Left colon (tissue), 2 donors: ENCODE data around the gene ASRGL1. TPM values are rescaled to one million over a fixed set of nuclear protein-coding genes. Genes with fewer than 3 reads are reported as not detected.
"Not testable (repeated sequence)": the region's sequence is repeated elsewhere in the genome, so short reads cannot be mapped to it uniquely, and the experiment has no call there.

Experiments used
- ATAC-seq: fragments of 200-7000 bp; cut with Tn5 transposase; one replicate; pipeline ENCODE4 v1.9.1; 2020; ENCODE audit warnings: mild to moderate bottlenecking, moderate library complexity
- DNase-seq, 2 donors: peaks; one replicate each; pipeline ENCODE4 v3.0.0-alpha.2; 2020
- intact Hi-C, 2 donors: fragments of 100-400 bp; cut with DNase I in 1 of 2; cut with micrococcal nuclease in 1 of 2; formaldehyde crosslinking; loops; one replicate each; pipeline versions ENCODE4 v1.11.2 to v1.14.0; 2022; cut with DNase I, micrococcal nuclease
- long read RNA-seq: library from polyadenylated mRNA; unstranded; transcript quantifications from one replicate; pipeline ENCODE4 v2.0.0, GENCODE V29; 2021
- total RNA-seq, 2 donors: library from RNA; stranded (reverse); fragmentation: NEBNext Ultra II Directional; extraction: Animal tissue kit (Norgen Biotek cat#: 25700); gene quantifications; one replicate each; pipeline ENCODE4 v1.2.1, GENCODE V29; 2021
- donor health status: DM: no; HTN: no; CAD: no.
- donor health status: DM: yes; HTN: yes; CAD: no.

The ASRGL1 gene
- 10 to 100 TPM; 18.1 to 29.9 TPM for total RNA-seq
- long read RNA-seq, transcript ASRGL1-201 (7 exons, 2,182 nt) = major isoform, 24 of 52 reads
- long read RNA-seq, transcript ASRGL1-202 (7 exons, 2,270 nt) = minor isoform, 6 of 52 reads
- long read RNA-seq, partial matches to known transcripts = 2 of 52 reads
- long read RNA-seq, other reads (novel, unspliced or antisense) = 16 of 52 reads

- ATAC-seq = peak; percentile 94
- DNase-seq = peak; percentile 90 to 96
- intact Hi-C loops = no loop called here
Observed at GRCh38 chr11:62337303-62338181, at the start of gene ASRGL1. Gene ASRGL1 (plus strand): TSS chr11:62337448. CDS start chr11:62337978, 530 bp downstream.

GRCh38 chr11:62295504-62295903, 41.7 kb upstream of the ASRGL1 start:
- DNase-seq (peak in 1 of 2 donors; percentile 14), ATAC-seq (peak; percentile 44)
- intact Hi-C loops = no loop called here

GRCh38 chr11:62298975-62299374, 38.3 kb upstream of the ASRGL1 start, which contains the start of gene SCGB1D4:
Gene SCGB1D4 (minus strand): TSS chr11:62299075. CDS start chr11:62299010, 65 bp downstream.
- DNase-seq (no peak), ATAC-seq (no peak)
- intact Hi-C loops = no loop called here

GRCh38 chr11:62306227-62306626, 31.0 kb upstream of the ASRGL1 start:
- no peak for DNase-seq
- no peak for ATAC-seq
- intact Hi-C loops = no loop called here

GRCh38 chr11:62307950-62308349, 29.3 kb upstream of the ASRGL1 start:
- DNase-seq = no peak
- intact Hi-C loops = no loop called here

GRCh38 chr11:62309991-62310390, 27.3 kb upstream of the ASRGL1 start:
- intact Hi-C loops = loop anchor here in 1 of 2 donors (5.0 kb wide), 1 partner anchor 138 kb away; no protein-coding TSS in a partner anchor

More at GRCh38 chr11:62307950-62308349, 29.3 kb upstream of the ASRGL1 start:
- no peak for ATAC-seq

GRCh38 chr11:62315431-62315830, 21.8 kb upstream of the ASRGL1 start:
- intact Hi-C loops = no loop called here
- ATAC-seq (no peak), DNase-seq (no peak)

More at GRCh38 chr11:62309991-62310390, 27.3 kb upstream of the ASRGL1 start:
- ATAC-seq (no peak), DNase-seq (no peak)

- no peak for DNase-seq
- ATAC-seq = peak; percentile 86
- intact Hi-C loops = no loop called here
Observed at GRCh38 chr11:62322524-62322923, 14.7 kb upstream of the ASRGL1 start.

GRCh38 chr11:62324731-62325556, 12.3 kb upstream of the ASRGL1 start:
- ATAC-seq = peak; percentile 15
- intact Hi-C loops = no loop called here
- peak in 1 of 2 donors; percentile 23 for DNase-seq

GRCh38 chr11:62325781-62326180, 11.5 kb upstream of the ASRGL1 start:
- ATAC-seq = peak; percentile 38
- DNase-seq, intact Hi-C loops: not testable (repeated sequence)

GRCh38 chr11:62326719-62327118, 10.5 kb upstream of the ASRGL1 start:
- intact Hi-C loops, DNase-seq: not testable (repeated sequence)
- peak; percentile 34 for ATAC-seq

- ATAC-seq, intact Hi-C loops: not testable (repeated sequence)
Observed at GRCh38 chr11:62327541-62327940, 9.7 kb upstream of the ASRGL1 start.

GRCh38 chr11:62331264-62331663, 6.0 kb upstream of the ASRGL1 start:
- ATAC-seq, intact Hi-C loops, DNase-seq: not testable (repeated sequence)

More at GRCh38 chr11:62327541-62327940, 9.7 kb upstream of the ASRGL1 start:
- not testable (repeated sequence) for DNase-seq

- DNase-seq (no peak), ATAC-seq (no peak)
- intact Hi-C loops = no loop called here
Observed at GRCh38 chr11:62333768-62334167, 3.5 kb upstream of the ASRGL1 start.

GRCh38 chr11:62336949-62337302, 322 bp upstream of the ASRGL1 start:
- DNase-seq, intact Hi-C loops, ATAC-seq: not testable (repeated sequence)

- ATAC-seq = no peak
- DNase-seq = no peak
- intact Hi-C loops = no loop called here
Observed at GRCh38 chr11:62338218-62338617, 970 bp downstream of the ASRGL1 start.

GRCh38 chr11:62340269-62340901, 3.1 kb downstream of the ASRGL1 start:
- DNase-seq (peak; percentile 54 to 74), ATAC-seq (peak; percentile 38)
- intact Hi-C loops = no loop called here

GRCh38 chr11:62341588-62341987, 4.3 kb downstream of the ASRGL1 start:
- intact Hi-C loops = no loop called here
- ATAC-seq = no peak
- DNase-seq = no peak
